22Rv1 (cell line): Measurements from ENCODE around the gene TMC1.

Source experiments
- ZFX ChIP-seq: fragments of 450-650 bp; IDR thresholded peaks from 2 replicates; pipeline ENCODE4 v1.6.1; 2017; ENCODE audit warnings: antibody characterized with exemption, borderline replicate concordance
- TF ChIP-seq, protein P1 (sequence below): fragments of 450-650 bp; IDR thresholded peaks from 2 replicates; pipeline ENCODE4 v1.5.1; 2017; ENCODE audit warnings: mild to moderate bottlenecking

DNA sequence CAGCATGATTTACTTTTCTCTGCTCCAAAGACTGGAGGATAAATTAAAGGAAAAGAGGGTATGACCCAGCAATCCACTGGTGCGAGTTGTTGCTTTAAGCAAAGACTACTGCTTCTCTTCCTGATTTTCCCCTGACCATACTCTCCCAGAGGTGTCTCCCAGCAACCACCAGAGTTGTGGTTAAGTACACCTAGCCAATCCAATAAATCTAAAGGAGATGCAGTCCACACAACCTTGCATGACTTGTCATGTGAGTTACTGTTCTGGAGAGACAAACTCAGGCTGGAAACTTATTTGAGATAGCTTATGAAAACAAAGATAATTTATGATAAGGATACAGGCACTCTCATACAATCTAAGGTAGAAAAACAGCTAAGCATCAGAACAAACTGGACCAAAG lies 11.9 kb downstream of the TMC1 start:
- TF ChIP-seq, protein P1, sequence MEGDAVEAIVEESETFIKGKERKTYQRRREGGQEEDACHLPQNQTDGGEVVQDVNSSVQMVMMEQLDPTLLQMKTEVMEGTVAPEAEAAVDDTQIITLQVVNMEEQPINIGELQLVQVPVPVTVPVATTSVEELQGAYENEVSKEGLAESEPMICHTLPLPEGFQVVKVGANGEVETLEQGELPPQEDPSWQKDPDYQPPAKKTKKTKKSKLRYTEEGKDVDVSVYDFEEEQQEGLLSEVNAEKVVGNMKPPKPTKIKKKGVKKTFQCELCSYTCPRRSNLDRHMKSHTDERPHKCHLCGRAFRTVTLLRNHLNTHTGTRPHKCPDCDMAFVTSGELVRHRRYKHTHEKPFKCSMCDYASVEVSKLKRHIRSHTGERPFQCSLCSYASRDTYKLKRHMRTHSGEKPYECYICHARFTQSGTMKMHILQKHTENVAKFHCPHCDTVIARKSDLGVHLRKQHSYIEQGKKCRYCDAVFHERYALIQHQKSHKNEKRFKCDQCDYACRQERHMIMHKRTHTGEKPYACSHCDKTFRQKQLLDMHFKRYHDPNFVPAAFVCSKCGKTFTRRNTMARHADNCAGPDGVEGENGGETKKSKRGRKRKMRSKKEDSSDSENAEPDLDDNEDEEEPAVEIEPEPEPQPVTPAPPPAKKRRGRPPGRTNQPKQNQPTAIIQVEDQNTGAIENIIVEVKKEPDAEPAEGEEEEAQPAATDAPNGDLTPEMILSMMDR: no peak
- no peak for TF ChIP-seq ZFX
